Activated naive CD8-positive, alpha-beta T cell treated with anti-CD3 and anti-CD28 coated beads for 36 hours (primary cell): ENCODE data around the gene MAP7D1. TPM values are rescaled to one million over a fixed set of nuclear protein-coding genes. Genes with fewer than 3 reads are reported as not detected.

Experiments used
- DNase-seq: peaks from one replicate; pipeline ENCODE4 v3.0.0; 2021
- H3K27ac Mint-ChIP-seq: one replicate; pipeline ENCODE4 v1.8.0; 2022; ENCODE audit warnings: mild to moderate bottlenecking, moderate library complexity, mixed read lengths
- H3K27me3 Mint-ChIP-seq: one replicate; pipeline ENCODE4 v1.8.0; 2022; ENCODE audit warnings: mild to moderate bottlenecking, mixed read lengths
- H3K36me3 Mint-ChIP-seq: one replicate; pipeline ENCODE4 v1.8.0; 2021; ENCODE audit warnings: mild to moderate bottlenecking, mixed read lengths
- H3K4me1 Mint-ChIP-seq: one replicate; pipeline ENCODE4 v1.8.0; 2021; ENCODE audit warnings: mixed read lengths
- H3K4me3 Mint-ChIP-seq: one replicate; pipeline ENCODE4 v1.8.0; 2022; ENCODE audit warnings: mild to moderate bottlenecking, moderate library complexity, mixed read lengths
- H3K9me3 Mint-ChIP-seq: one replicate; pipeline ENCODE4 v1.8.0; 2022; ENCODE audit warnings: mixed read lengths
- total RNA-seq, 2 experiments: library from RNA; stranded (reverse); gene quantifications; one replicate each; pipeline ENCODE4 v1.2.3, GENCODE V29; 2021

The MAP7D1 gene
- total RNA-seq, result 100 to 1,000 TPM; 158 to 168 TPM

- peaks cover 66% of the 10 kb centered on the region for H3K4me1 Mint-ChIP-seq
- H3K9me3 Mint-ChIP-seq, result no peaks in the 10 kb centered on the region
- peaks cover 23% of the 10 kb centered on the region for H3K36me3 Mint-ChIP-seq
- peak within 1 kb of the TSS; percentile 93 for H3K4me3 Mint-ChIP-seq
- DNase-seq, result peak; percentile 86
- H3K27ac Mint-ChIP-seq, result peak within 1 kb of the TSS; percentile 92
- H3K27me3 Mint-ChIP-seq, result no peaks in the 10 kb centered on the region
Observed at GRCh38 chr1:36155408-36156328, at the start of gene MAP7D1. MAP7D1 (plus strand) TSS chr1:36156160; CDS start chr1:36156418, 258 bp downstream.

- Mint-ChIP-seq H3K9me3 (no peaks in the 10 kb centered on the region), H3K4me3 (no peak overlapping the region), H3K36me3 (no peaks in the 10 kb centered on the region), H3K4me1 (peaks cover 14% of the 10 kb centered on the region), H3K27me3 (no peaks in the 10 kb centered on the region), H3K27ac (no peak overlapping the region)
- no peak for DNase-seq
Observed at GRCh38 chr1:36106269-36106668, 49.7 kb upstream of the MAP7D1 start.

- DNase-seq, result no peak
- H3K27me3 Mint-ChIP-seq, result no peaks in the 10 kb centered on the region
- no peaks in the 10 kb centered on the region for H3K36me3 Mint-ChIP-seq
- H3K4me3 Mint-ChIP-seq, result no peak overlapping the region
- peaks cover 16% of the 10 kb centered on the region for H3K4me1 Mint-ChIP-seq
- H3K9me3 Mint-ChIP-seq, result no peaks in the 10 kb centered on the region
- no peak overlapping the region for H3K27ac Mint-ChIP-seq
Observed at GRCh38 chr1:36107394-36107793, 48.6 kb upstream of the MAP7D1 start.

GRCh38 chr1:36108314-36108713, 47.6 kb upstream of the MAP7D1 start:
- Mint-ChIP-seq H3K27me3 (no peaks in the 10 kb centered on the region), H3K4me1 (peaks cover 16% of the 10 kb centered on the region), H3K4me3 (no peak overlapping the region), H3K36me3 (no peaks in the 10 kb centered on the region), H3K9me3 (no peaks in the 10 kb centered on the region), H3K27ac (no peak overlapping the region)
- no peak for DNase-seq

- no peak overlapping the region for H3K4me3 Mint-ChIP-seq
- peaks cover 16% of the 10 kb centered on the region for H3K4me1 Mint-ChIP-seq
- peak overlapping the region; percentile 49 for H3K27ac Mint-ChIP-seq
Observed at GRCh38 chr1:36109041-36109679, 46.8 kb upstream of the MAP7D1 start.

GRCh38 chr1:36111151-36111550, 44.8 kb upstream of the MAP7D1 start:
- H3K4me1 Mint-ChIP-seq, result peaks cover 16% of the 10 kb centered on the region
- H3K27me3 Mint-ChIP-seq, result no peaks in the 10 kb centered on the region
- H3K36me3 Mint-ChIP-seq, result no peaks in the 10 kb centered on the region
- H3K9me3 Mint-ChIP-seq, result no peaks in the 10 kb centered on the region
- H3K27ac Mint-ChIP-seq, result no peak overlapping the region
- H3K4me3 Mint-ChIP-seq, result no peak overlapping the region
- DNase-seq, result no peak

More at GRCh38 chr1:36109041-36109679, 46.8 kb upstream of the MAP7D1 start:
- Mint-ChIP-seq H3K36me3 (no peaks in the 10 kb centered on the region), H3K9me3 (no peaks in the 10 kb centered on the region), H3K27me3 (no peaks in the 10 kb centered on the region)
- peak; percentile 47 for DNase-seq

GRCh38 chr1:36112823-36113222, 43.1 kb upstream of the MAP7D1 start:
- no peaks in the 10 kb centered on the region for H3K36me3 Mint-ChIP-seq
- H3K9me3 Mint-ChIP-seq, result no peaks in the 10 kb centered on the region
- H3K27ac Mint-ChIP-seq, result no peak overlapping the region
- no peak overlapping the region for H3K4me3 Mint-ChIP-seq
- H3K27me3 Mint-ChIP-seq, result no peaks in the 10 kb centered on the region
- H3K4me1 Mint-ChIP-seq, result peaks cover 16% of the 10 kb centered on the region
- no peak for DNase-seq

GRCh38 chr1:36114371-36114770, 41.6 kb upstream of the MAP7D1 start:
- Mint-ChIP-seq H3K27ac (no peak overlapping the region), H3K9me3 (no peaks in the 10 kb centered on the region), H3K4me3 (no peak overlapping the region), H3K27me3 (no peaks in the 10 kb centered on the region), H3K4me1 (peaks cover 7% of the 10 kb centered on the region), H3K36me3 (no peaks in the 10 kb centered on the region)
- DNase-seq, result no peak

- Mint-ChIP-seq H3K27ac (no peak overlapping the region), H3K36me3 (no peaks in the 10 kb centered on the region), H3K27me3 (no peaks in the 10 kb centered on the region), H3K4me1 (peaks cover 5% of the 10 kb centered on the region), H3K4me3 (no peak overlapping the region), H3K9me3 (no peaks in the 10 kb centered on the region)
- DNase-seq, result no peak
Observed at GRCh38 chr1:36115200-36115669, 40.7 kb upstream of the MAP7D1 start.

- no peak overlapping the region for H3K4me3 Mint-ChIP-seq
- no peaks in the 10 kb centered on the region for H3K27me3 Mint-ChIP-seq
- peaks cover 4% of the 10 kb centered on the region for H3K4me1 Mint-ChIP-seq
- H3K27ac Mint-ChIP-seq, result no peak overlapping the region
- no peak for DNase-seq
- no peaks in the 10 kb centered on the region for H3K9me3 Mint-ChIP-seq
- no peaks in the 10 kb centered on the region for H3K36me3 Mint-ChIP-seq
Observed at GRCh38 chr1:36115931-36116330, 40.0 kb upstream of the MAP7D1 start.

- Mint-ChIP-seq H3K4me1 (no peaks in the 10 kb centered on the region), H3K36me3 (no peaks in the 10 kb centered on the region), H3K4me3 (no peak overlapping the region), H3K9me3 (no peaks in the 10 kb centered on the region), H3K27me3 (peaks cover 2% of the 10 kb centered on the region), H3K27ac (no peak overlapping the region)
- no peak for DNase-seq
Observed at GRCh38 chr1:36116901-36117300, 39.1 kb upstream of the MAP7D1 start.

GRCh38 chr1:36118447-36119204, 37.3 kb upstream of the MAP7D1 start:
- H3K4me3 Mint-ChIP-seq, result no peak overlapping the region
- no peak for DNase-seq
- H3K4me1 Mint-ChIP-seq, result peaks cover 7% of the 10 kb centered on the region
- no peaks in the 10 kb centered on the region for H3K9me3 Mint-ChIP-seq
- peaks cover 13% of the 10 kb centered on the region for H3K27me3 Mint-ChIP-seq
- no peaks in the 10 kb centered on the region for H3K36me3 Mint-ChIP-seq
- no peak overlapping the region for H3K27ac Mint-ChIP-seq

GRCh38 chr1:36119456-36119855, 36.5 kb upstream of the MAP7D1 start:
- no peak overlapping the region for H3K4me3 Mint-ChIP-seq
- DNase-seq, result no peak
- H3K36me3 Mint-ChIP-seq, result no peaks in the 10 kb centered on the region
- peaks cover 18% of the 10 kb centered on the region for H3K27me3 Mint-ChIP-seq
- H3K27ac Mint-ChIP-seq, result no peak overlapping the region
- no peaks in the 10 kb centered on the region for H3K9me3 Mint-ChIP-seq
- peaks cover 13% of the 10 kb centered on the region for H3K4me1 Mint-ChIP-seq

GRCh38 chr1:36122062-36123030, 33.6 kb upstream of the MAP7D1 start:
- H3K9me3 Mint-ChIP-seq, result no peaks in the 10 kb centered on the region
- no peak overlapping the region for H3K4me3 Mint-ChIP-seq
- H3K27me3 Mint-ChIP-seq, result peaks cover 30% of the 10 kb centered on the region
- H3K4me1 Mint-ChIP-seq, result peaks cover 26% of the 10 kb centered on the region
- DNase-seq, result no peak
- no peaks in the 10 kb centered on the region for H3K36me3 Mint-ChIP-seq
- H3K27ac Mint-ChIP-seq, result no peak overlapping the region
